ENCODE data around the gene FKTN. TPM values are rescaled to one million over a fixed set of nuclear protein-coding genes. Genes with fewer than 3 reads are reported as not detected.
"Not testable (repeated sequence)": the region's sequence is repeated elsewhere in the genome, so short reads cannot be mapped to it uniquely, and the experiment has no call there.

The FKTN gene
- total and polyA plus RNA-seq, 7 donors, result 1.7 to 9.8 (median 4.8) TPM

DNA sequence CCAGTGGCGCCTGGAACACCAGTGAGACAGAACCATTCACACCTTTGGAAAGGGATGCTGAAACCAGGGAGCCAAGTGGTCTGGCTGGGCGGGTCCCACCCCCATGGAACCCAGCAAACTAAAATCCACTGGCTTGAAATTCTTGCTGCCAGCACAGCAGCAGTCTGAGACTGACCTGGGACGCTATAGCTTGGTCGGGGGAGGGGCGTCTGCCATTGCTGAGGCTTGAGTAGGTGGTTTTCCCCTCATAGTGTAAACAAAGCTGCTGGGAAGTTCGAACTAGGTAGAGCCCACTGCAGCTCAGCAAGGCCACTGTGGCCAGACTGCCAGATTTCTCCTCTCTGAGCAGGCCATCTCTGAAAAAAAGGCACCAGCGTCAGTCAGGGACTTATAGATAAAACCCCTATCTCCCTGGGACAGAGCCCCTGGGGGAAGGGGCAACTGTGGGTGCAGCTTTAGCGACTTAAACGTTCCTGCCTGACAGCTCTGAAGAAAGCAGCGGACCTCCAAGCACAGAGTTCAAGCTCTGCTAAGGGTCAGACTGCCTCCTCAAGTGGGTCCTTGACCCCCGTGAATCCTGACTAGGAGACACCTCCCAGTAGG is 42.0 kb upstream of the FKTN start:
- Histone ChIP-seq H3K4me3 (no peak overlapping the region), H3K36me3 (ENCODE audit: insufficient read depth in 1 of 2, low read depth in 1 of 2) (peaks cover 0 to 48% of the 10 kb centered on the region in 2 donors), H3K27ac (no peak overlapping the region), H3K4me1 (no peaks in the 10 kb centered on the region), H3K27me3 (ENCODE audit: insufficient read depth in 3 of 3, low read length in 2 of 3) (no peaks in the 10 kb centered on the region), H3K9me3 (no peaks in the 10 kb centered on the region)
- intact Hi-C loops (cut with DNase I), result no loop called here
- no peak for ATAC-seq
- no peak for TF ChIP-seq CTCF (IDR thresholded peaks at IDR 0.05)
- no peak for DNase-seq
- 90 to 94% (median 92%) methylated on average over 11 of the region's 11 CpGs for WGBS, 3 donors

GRCh38 chr9:105519710-105520369 is 38.1 kb upstream of the FKTN start:
- H3K27me3 ChIP-seq (ENCODE audit: insufficient read depth in 3 of 3, low read length in 2 of 3); H3K4me1 ChIP-seq; H3K9me3 ChIP-seq; intact Hi-C loops (cut with DNase I): not testable (repeated sequence)
- 81 to 95% (median 83%) methylated on average over 31 to 43 of the region's 43 CpGs for WGBS, 3 donors
- H3K4me3 ChIP-seq, result peak overlapping the region; percentile 62
- H3K27ac ChIP-seq, result peak overlapping the region; percentile 79
- H3K36me3 ChIP-seq (ENCODE audit: insufficient read depth in 1 of 2, low read depth in 1 of 2), result peaks cover 0 to 23% of the 10 kb centered on the region in 2 donors
- peak; percentile 25 to 66 for DNase-seq
- ATAC-seq, result peak; percentile 73 to 84 (median 82)

DNA sequence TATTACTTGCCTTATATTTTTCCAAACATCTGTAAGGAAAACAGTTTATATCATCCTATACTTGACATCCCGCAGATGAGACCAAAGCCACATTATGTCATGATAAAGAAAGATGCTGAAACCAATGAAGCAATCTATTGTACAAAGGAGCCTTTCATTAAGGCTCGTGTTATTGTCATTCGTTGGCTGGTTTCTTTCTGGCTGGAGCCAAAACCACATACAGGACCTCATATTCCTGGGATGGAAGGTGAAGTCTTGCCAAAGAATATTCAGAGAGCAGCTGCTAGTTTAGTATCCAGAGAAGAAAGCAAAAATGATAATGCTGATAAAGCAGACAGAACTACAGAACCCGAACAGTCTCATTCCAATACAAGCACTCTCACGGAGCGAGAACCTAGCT is 36.9 kb upstream of the FKTN start:
- ATAC-seq; H3K4me3 ChIP-seq; H3K27me3 ChIP-seq (ENCODE audit: insufficient read depth in 3 of 3, low read length in 2 of 3); H3K4me1 ChIP-seq; H3K9me3 ChIP-seq; DNase-seq; H3K27ac ChIP-seq; intact Hi-C loops (cut with DNase I): not testable (repeated sequence)
- WGBS, 3 donors, result 48 to 73% (median 71%) methylated on average over 5 to 6 of the region's 6 CpGs
- H3K36me3 ChIP-seq (ENCODE audit: insufficient read depth in 1 of 2, low read depth in 1 of 2), result peaks cover 0 to 15% of the 10 kb centered on the region in 2 donors

- H3K9me3 ChIP-seq; H3K27me3 ChIP-seq (ENCODE audit: insufficient read depth in 3 of 3, low read length in 2 of 3); H3K4me3 ChIP-seq; H3K27ac ChIP-seq; H3K4me1 ChIP-seq; intact Hi-C loops (cut with DNase I); ATAC-seq; DNase-seq; H3K36me3 ChIP-seq (ENCODE audit: insufficient read depth in 1 of 2, low read depth in 1 of 2): not testable (repeated sequence)
- WGBS, 3 donors, result 93% methylated on average over 9 to 10 of the region's 10 CpGs
These were observed 35.1 kb upstream of the FKTN start for GRCh38 chr9:105522618-105523385.

DNA sequence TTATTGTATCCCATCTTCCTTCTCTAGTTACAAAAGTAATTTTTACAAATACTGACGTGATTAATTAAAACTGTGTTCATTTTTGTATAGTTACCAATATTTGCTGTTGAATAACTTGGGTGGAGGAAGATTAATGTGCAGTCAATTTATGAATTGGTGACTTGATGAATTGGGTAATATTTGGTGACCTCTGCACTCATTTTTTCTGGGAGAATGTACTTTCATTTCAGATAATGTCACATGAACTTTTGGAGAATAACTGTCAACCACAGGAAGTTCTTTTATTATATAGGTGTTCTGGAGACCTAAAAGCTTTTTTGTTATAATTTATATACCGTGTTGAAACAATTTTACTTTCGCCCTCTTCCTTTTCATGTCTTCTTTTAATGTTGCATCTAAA is 26.4 kb upstream of the FKTN start:
- WGBS, 3 donors, result 85 to 89% (median 86%) methylated on average over 3 of the region's 3 CpGs
- Histone ChIP-seq H3K27me3 (ENCODE audit: insufficient read depth in 3 of 3, low read length in 2 of 3) (no peaks in the 10 kb centered on the region), H3K36me3 (ENCODE audit: insufficient read depth in 1 of 2, low read depth in 1 of 2) (peaks cover 0 to 28% of the 10 kb centered on the region in 2 donors), H3K4me3 (no peak overlapping the region), H3K9me3 (peaks cover 6% of the 10 kb centered on the region), H3K27ac (no peak overlapping the region), H3K4me1 (no peaks in the 10 kb centered on the region)
- intact Hi-C loops (cut with DNase I), result no loop called here
- no peak for TF ChIP-seq CTCF (IDR thresholded peaks at IDR 0.05)
- ATAC-seq (no peak), DNase-seq (no peak)

Data from psoas muscle (tissue), 8 donors.